LNCaP clone FGC (cell line): ENCODE measurements around the gene FAM181B.

Experiments
- DNase-seq: peaks from one replicate; pipeline ENCODE4 v3.0.0-alpha.2; 2011; ENCODE audit warnings: low read depth
- H3K4me3 ChIP-seq: 2 replicates; pipeline ENCODE4 v1.5.1; 2011; ENCODE audit warnings: mild to moderate bottlenecking, low read depth, low read length, control low read depth
- CTCF ChIP-seq: IDR thresholded peaks from 2 replicates; pipeline ENCODE4 v1.5.1; 2012; ENCODE audit warnings: mild to moderate bottlenecking; ENCODE audit not compliant: control insufficient read depth, insufficient read depth; ENCODE audit errors: extremely low read depth

FAM181B gene

GRCh38 chr11:82714346-82715174 is 19.1 kb downstream of the FAM181B start:
- DNase-seq, result no peak
- no peak for TF ChIP-seq CTCF
- H3K4me3 ChIP-seq, result no peak overlapping the region

- no peak for TF ChIP-seq CTCF
- no peak for DNase-seq
- no peak overlapping the region for H3K4me3 ChIP-seq
Measured at GRCh38 chr11:82711648-82712047, 22.0 kb downstream of the FAM181B start.

- DNase-seq, result no peak
- TF ChIP-seq CTCF, result no peak
- H3K4me3 ChIP-seq, result no peak overlapping the region
Measured at GRCh38 chr11:82703796-82704195, 29.9 kb downstream of the FAM181B start.

GRCh38 chr11:82703226-82703625 is 30.4 kb downstream of the FAM181B start:
- H3K4me3 ChIP-seq, result no peak overlapping the region
- TF ChIP-seq CTCF, result no peak
- DNase-seq, result no peak

GRCh38 chr11:82701847-82702520 is 31.7 kb downstream of the FAM181B start:
- TF ChIP-seq CTCF, result peak; percentile 84
- H3K4me3 ChIP-seq, result no peak overlapping the region
- DNase-seq, result no peak

GRCh38 chr11:82698576-82699352 is 34.9 kb downstream of the FAM181B start:
- TF ChIP-seq CTCF, result no peak
- no peak overlapping the region for H3K4me3 ChIP-seq
- DNase-seq, result no peak
